Loucy (cell line): ENCODE data around the gene TEX14.

Source experiments
- H2AFZ ChIP-seq: fragments of 200-600 bp; sonication (generic); 2 replicates; pipeline ENCODE4 v1.6.0; 2016; ENCODE audit warnings: antibody characterized with exemption, mild to moderate bottlenecking, low read length, moderate library complexity
- H3F3A ChIP-seq: fragments of 200-600 bp; 2 replicates; pipeline ENCODE4 v1.6.0; 2016; ENCODE audit warnings: antibody characterized with exemption, low read depth, mild to moderate bottlenecking
- H3K27me3 ChIP-seq: fragments of 200-600 bp; sonication (generic); 2 replicates; pipeline ENCODE4 v1.6.1; 2014; ENCODE audit warnings: low read length, mild to moderate bottlenecking; ENCODE audit not compliant: insufficient read depth, poor library complexity, severe bottlenecking
- H3K36me3 ChIP-seq: fragments of 200-600 bp; sonication (generic); 2 replicates; pipeline ENCODE4 v1.6.1; 2016; ENCODE audit warnings: low read length; ENCODE audit not compliant: insufficient read depth
- H3K4me1 ChIP-seq: fragments of 200-600 bp; sonication (generic); 2 replicates; pipeline ENCODE4 v1.5.1; 2014; ENCODE audit warnings: low read length, mild to moderate bottlenecking; ENCODE audit not compliant: insufficient read depth, poor library complexity, severe bottlenecking
- H3K4me2 ChIP-seq: fragments of 200-600 bp; sonication (generic); 2 replicates; pipeline ENCODE4 v1.6.0; 2014; ENCODE audit warnings: antibody characterized with exemption, low read length, low read depth, mild to moderate bottlenecking; ENCODE audit not compliant: poor library complexity, severe bottlenecking
- H3K4me3 ChIP-seq: fragments of 200-600 bp; sonication (generic); 2 replicates; pipeline ENCODE4 v1.5.1; 2014; ENCODE audit warnings: low read length, mild to moderate bottlenecking, mixed read lengths; ENCODE audit not compliant: poor library complexity, severe bottlenecking
- H3K79me2 ChIP-seq: fragments of 200-600 bp; sonication (generic); 2 replicates; pipeline ENCODE4 v1.6.1; 2014; ENCODE audit warnings: low read length; ENCODE audit not compliant: insufficient read depth
- H3K9ac ChIP-seq: fragments of 200-600 bp; sonication (generic); 2 replicates; pipeline ENCODE4 v1.6.0; 2014; ENCODE audit warnings: mild to moderate bottlenecking, low read depth, low read length, moderate library complexity; ENCODE audit not compliant: poor library complexity, severe bottlenecking
- H3K9me2 ChIP-seq: fragments of 200-600 bp; sonication (generic); replicated peaks from 2 replicates; pipeline ENCODE4 v1.6.1; 2016; ENCODE audit warnings: low read depth, low read length, mixed read lengths
- H3K9me3 ChIP-seq: fragments of 200-600 bp; sonication (generic); 2 replicates; pipeline ENCODE4 v1.6.1; 2014; ENCODE audit warnings: mild to moderate bottlenecking, antibody characterized with exemption, low read length, low read depth; ENCODE audit not compliant: insufficient read depth
- H4K20me1 ChIP-seq: fragments of 200-600 bp; sonication (generic); 2 replicates; pipeline ENCODE4 v1.6.0; 2014; ENCODE audit warnings: antibody characterized with exemption, low read length, mild to moderate bottlenecking; ENCODE audit not compliant: insufficient read depth, poor library complexity, severe bottlenecking
- CTCF ChIP-seq: fragments of 200-600 bp; sonication (generic); conservative IDR thresholded peaks from 2 replicates; pipeline ENCODE4 v1.5.1; 2014; ENCODE audit warnings: mild to moderate bottlenecking, antibody characterized with exemption, low read length
- EZH2phosphoT487 ChIP-seq: fragments of 200-600 bp; IDR thresholded peaks from 2 replicates; pipeline ENCODE4 v1.6.1; 2018; ENCODE audit warnings: antibody characterized with exemption, mild to moderate bottlenecking, moderate library complexity, borderline replicate concordance

TEX14 gene

GRCh38 chr17:58591455-58591854 lies 100.4 kb downstream of the TEX14 start:
- Histone ChIP-seq H2AFZ (no peak overlapping the region), H3K4me1 (no peaks in the 10 kb centered on the region), H3K36me3 (no peaks in the 10 kb centered on the region), H3F3A (no peaks in the 10 kb centered on the region), H3K9ac (no peak overlapping the region), H3K9me3 (no peaks in the 10 kb centered on the region), H3K4me3 (no peak overlapping the region), H3K27me3 (no peaks in the 10 kb centered on the region), H3K9me2 (no peaks in the 10 kb centered on the region), H3K79me2 (no peaks in the 10 kb centered on the region), H4K20me1 (no peaks in the 10 kb centered on the region), H3K4me2 (no peak overlapping the region)
- TF ChIP-seq EZH2phosphoT487 (no peak), CTCF (peak; percentile 41)

GRCh38 chr17:58590377-58590776 lies 101.5 kb downstream of the TEX14 start:
- no peak for TF ChIP-seq CTCF
- Histone ChIP-seq H3K27me3 (no peaks in the 10 kb centered on the region), H3K4me3 (no peak overlapping the region), H3K36me3 (no peaks in the 10 kb centered on the region), H3K9ac (no peak overlapping the region), H3K9me3 (no peaks in the 10 kb centered on the region), H3K9me2 (no peaks in the 10 kb centered on the region), H3K4me1 (no peaks in the 10 kb centered on the region), H4K20me1 (no peaks in the 10 kb centered on the region), H3K79me2 (no peaks in the 10 kb centered on the region), H3F3A (no peaks in the 10 kb centered on the region), H2AFZ (no peak overlapping the region), H3K4me2 (no peak overlapping the region)

GRCh38 chr17:58587713-58588117 lies 104.1 kb downstream of the TEX14 start:
- Histone ChIP-seq H3K4me2 (no peak overlapping the region), H3K27me3 (no peaks in the 10 kb centered on the region), H3K79me2 (no peaks in the 10 kb centered on the region), H3K9ac (no peak overlapping the region), H3K4me1 (no peaks in the 10 kb centered on the region), H3K9me3 (no peaks in the 10 kb centered on the region), H3K9me2 (no peaks in the 10 kb centered on the region), H3K4me3 (no peak overlapping the region), H3K36me3 (no peaks in the 10 kb centered on the region), H2AFZ (no peak overlapping the region), H4K20me1 (no peaks in the 10 kb centered on the region), H3F3A (no peaks in the 10 kb centered on the region)
- TF ChIP-seq EZH2phosphoT487 (no peak), CTCF (peak; percentile 98)
